ENCODE measurements around the gene FNBP1.

DNA sequence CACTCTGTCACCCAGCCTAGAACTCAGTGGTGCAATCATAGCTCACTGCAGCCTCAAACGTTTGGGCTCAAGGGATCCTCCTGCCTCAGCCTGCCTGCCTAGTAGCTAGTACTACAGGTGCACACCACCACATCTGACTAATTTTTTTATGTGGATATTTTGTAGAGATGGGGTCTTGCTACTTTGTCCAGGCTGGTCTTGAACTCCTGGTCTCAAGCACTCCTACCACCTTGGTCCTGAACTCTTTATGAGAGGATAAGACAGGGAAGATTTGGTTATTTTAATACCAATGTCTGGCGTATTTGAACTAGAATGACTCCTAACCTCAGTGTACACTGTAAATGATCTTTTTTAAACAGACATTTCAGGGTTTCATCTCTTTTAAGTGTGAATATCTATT, 19.8 kb upstream of the FNBP1 start:
- TF ChIP-seq EZH2 (IDR thresholded peaks at IDR 0.05; ENCODE audit: low read depth, unreplicated experiment) (no peak), JUNB (IDR thresholded peaks at IDR 0.05; ENCODE audit: unreplicated experiment) (no peak), CTCF (conservative IDR thresholded peaks at IDR 0.05; ENCODE audit: low read depth in 2 of 2) (no peak), CREB1 (CRISPR knock-in tag; IDR thresholded peaks at IDR 0.05; ENCODE audit: low read depth) (no peak), POLR2AphosphoS5 (IDR thresholded peaks at IDR 0.05; ENCODE audit: low read depth) (no peak), EZH2phosphoT487 (IDR thresholded peaks at IDR 0.05; ENCODE audit: unreplicated experiment) (no peak), REST (IDR thresholded peaks at IDR 0.05; ENCODE audit: unreplicated experiment) (no peak), STAT1 (IDR thresholded peaks at IDR 0.05; ENCODE audit: unreplicated experiment) (no peak), ZNF114 (CRISPR knock-in tag; IDR thresholded peaks at IDR 0.05) (no peak)
- TF ChIP-seq, protein P1, sequence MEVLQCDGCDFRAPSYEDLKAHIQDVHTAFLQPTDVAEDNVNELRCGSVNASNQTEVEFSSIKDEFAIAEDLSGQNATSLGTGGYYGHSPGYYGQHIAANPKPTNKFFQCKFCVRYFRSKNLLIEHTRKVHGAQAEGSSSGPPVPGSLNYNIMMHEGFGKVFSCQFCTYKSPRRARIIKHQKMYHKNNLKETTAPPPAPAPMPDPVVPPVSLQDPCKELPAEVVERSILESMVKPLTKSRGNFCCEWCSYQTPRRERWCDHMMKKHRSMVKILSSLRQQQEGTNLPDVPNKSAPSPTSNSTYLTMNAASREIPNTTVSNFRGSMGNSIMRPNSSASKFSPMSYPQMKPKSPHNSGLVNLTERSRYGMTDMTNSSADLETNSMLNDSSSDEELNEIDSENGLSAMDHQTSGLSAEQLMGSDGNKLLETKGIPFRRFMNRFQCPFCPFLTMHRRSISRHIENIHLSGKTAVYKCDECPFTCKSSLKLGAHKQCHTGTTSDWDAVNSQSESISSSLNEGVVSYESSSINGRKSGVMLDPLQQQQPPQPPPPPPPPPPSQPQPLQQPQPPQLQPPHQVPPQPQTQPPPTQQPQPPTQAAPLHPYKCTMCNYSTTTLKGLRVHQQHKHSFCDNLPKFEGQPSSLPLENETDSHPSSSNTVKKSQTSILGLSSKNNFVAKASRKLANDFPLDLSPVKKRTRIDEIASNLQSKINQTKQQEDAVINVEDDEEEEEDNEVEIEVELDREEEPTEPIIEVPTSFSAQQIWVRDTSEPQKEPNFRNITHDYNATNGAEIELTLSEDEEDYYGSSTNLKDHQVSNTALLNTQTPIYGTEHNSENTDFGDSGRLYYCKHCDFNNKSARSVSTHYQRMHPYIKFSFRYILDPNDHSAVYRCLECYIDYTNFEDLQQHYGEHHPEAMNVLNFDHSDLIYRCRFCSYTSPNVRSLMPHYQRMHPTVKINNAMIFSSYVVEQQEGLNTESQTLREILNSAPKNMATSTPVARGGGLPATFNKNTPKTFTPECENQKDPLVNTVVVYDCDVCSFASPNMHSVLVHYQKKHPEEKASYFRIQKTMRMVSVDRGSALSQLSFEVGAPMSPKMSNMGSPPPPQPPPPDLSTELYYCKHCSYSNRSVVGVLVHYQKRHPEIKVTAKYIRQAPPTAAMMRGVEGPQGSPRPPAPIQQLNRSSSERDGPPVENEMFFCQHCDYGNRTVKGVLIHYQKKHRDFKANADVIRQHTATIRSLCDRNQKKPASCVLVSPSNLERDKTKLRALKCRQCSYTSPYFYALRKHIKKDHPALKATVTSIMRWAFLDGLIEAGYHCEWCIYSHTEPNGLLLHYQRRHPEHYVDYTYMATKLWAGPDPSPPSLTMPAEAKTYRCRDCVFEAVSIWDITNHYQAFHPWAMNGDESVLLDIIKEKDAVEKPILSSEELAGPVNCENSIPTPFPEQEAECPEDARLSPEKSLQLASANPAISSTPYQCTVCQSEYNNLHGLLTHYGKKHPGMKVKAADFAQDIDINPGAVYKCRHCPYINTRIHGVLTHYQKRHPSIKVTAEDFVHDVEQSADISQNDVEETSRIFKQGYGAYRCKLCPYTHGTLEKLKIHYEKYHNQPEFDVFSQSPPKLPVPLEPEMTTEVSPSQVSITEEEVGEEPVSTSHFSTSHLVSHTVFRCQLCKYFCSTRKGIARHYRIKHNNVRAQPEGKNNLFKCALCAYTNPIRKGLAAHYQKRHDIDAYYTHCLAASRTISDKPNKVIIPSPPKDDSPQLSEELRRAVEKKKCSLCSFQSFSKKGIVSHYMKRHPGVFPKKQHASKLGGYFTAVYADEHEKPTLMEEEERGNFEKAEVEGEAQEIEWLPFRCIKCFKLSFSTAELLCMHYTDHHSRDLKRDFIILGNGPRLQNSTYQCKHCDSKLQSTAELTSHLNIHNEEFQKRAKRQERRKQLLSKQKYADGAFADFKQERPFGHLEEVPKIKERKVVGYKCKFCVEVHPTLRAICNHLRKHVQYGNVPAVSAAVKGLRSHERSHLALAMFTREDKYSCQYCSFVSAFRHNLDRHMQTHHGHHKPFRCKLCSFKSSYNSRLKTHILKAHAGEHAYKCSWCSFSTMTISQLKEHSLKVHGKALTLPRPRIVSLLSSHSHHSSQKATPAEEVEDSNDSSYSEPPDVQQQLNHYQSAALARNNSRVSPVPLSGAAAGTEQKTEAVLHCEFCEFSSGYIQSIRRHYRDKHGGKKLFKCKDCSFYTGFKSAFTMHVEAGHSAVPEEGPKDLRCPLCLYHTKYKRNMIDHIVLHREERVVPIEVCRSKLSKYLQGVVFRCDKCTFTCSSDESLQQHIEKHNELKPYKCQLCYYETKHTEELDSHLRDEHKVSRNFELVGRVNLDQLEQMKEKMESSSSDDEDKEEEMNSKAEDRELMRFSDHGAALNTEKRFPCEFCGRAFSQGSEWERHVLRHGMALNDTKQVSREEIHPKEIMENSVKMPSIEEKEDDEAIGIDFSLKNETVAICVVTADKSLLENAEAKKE (CRISPR knock-in tag; IDR thresholded peaks at IDR 0.05) = no peak
